ENCODE data around the gene QPCT. TPM values are rescaled to one million over a fixed set of nuclear protein-coding genes. Genes with fewer than 3 reads are reported as not detected.
A peak's percentile ranks its signal among the peaks of the same experiment; 100 is the strongest.

Gene QPCT
- total RNA-seq, 1 experiment from 2014 or later = not detected

DNA sequence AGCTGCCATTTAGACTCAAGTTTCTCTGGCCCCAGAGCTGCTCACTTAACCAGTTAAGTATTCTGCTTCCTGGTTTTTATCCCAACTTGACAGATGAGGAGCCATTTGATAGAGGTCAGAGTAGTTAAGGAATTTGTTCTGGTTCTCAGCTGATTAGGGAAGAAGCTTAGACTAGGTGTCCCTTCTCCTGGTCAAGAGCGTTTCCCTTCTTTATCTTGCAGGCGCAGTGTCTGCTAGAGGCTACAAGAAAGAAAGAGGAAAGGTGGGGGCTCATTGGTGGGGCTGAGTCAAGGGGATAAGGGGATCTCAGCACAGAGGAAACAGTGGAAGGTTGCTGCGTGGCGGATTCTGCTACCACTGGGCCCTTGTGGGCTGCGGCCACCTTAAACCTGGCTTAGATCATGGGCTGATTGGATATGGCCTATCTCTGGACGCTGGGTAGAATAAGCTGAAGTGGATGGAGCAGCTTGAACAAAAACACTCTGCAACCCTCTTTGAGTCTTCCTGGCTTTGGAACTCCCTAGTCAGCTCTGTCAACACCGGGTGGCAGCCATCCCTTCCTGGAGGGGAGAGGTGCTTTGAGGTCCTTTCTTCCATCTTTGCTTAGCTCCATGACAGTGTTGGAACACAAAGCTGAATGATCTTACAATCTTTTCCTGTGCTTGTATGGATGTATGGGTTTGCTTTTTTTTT lies 70.8 kb downstream of the QPCT start:
- Histone ChIP-seq H3T11ph (ENCODE audit: low read length) (no peak overlapping the region), H2BK120ac (ENCODE audit: low read depth, low read length, poor library complexity, severe bottlenecking) (no peak overlapping the region), H3K56ac (ENCODE audit: insufficient read length, low read depth, low read length) (no peak overlapping the region), H3K9me3 (ENCODE audit: control insufficient read depth, low read depth, low read length) (no peaks in the 10 kb centered on the region), H2AK5ac (ENCODE audit: insufficient read length, low read length) (no peak overlapping the region), H2BK12ac (ENCODE audit: insufficient read length, low read depth, low read length) (no peak overlapping the region), H3K79me2 (ENCODE audit: insufficient read depth, low read length) (no peaks in the 10 kb centered on the region), H3K23me2 (ENCODE audit: insufficient read length, low read depth, low read length, poor library complexity, severe bottlenecking) (no peaks in the 10 kb centered on the region), H3K9ac (ENCODE audit: extremely low read depth, insufficient read length, low read length) (no peak overlapping the region), H3K14ac (ENCODE audit: insufficient read depth, low read length) (no peak overlapping the region), H4K91ac (ENCODE audit: insufficient read length, low read depth, low read length) (no peak overlapping the region), H3K27ac (ENCODE audit: insufficient read length, low read depth, low read length) (no peak overlapping the region), H3K4ac (ENCODE audit: low read depth, low read length) (no peak overlapping the region), H2AFZ (ENCODE audit: low read length) (no peak overlapping the region), H3K18ac (ENCODE audit: insufficient read length, low read depth, low read length) (no peak overlapping the region), H4K5ac (ENCODE audit: insufficient read length, low read depth, low read length) (no peak overlapping the region), H3K27me3 (ENCODE audit: insufficient read depth, low read length) (no peaks in the 10 kb centered on the region), H2BK5ac (ENCODE audit: insufficient read length, low read length) (no peak overlapping the region), H3K23ac (ENCODE audit: insufficient read length, low read depth, low read length) (no peak overlapping the region), H3K4me1 (ENCODE audit: insufficient read depth, low read length) (peaks cover 2% of the 10 kb centered on the region; the same call in 1 of the 2 replicates), H2BK20ac (ENCODE audit: low read depth, low read length, poor library complexity, severe bottlenecking) (no peak overlapping the region), H4K8ac (replicated peaks; ENCODE audit: insufficient read length, low read depth, low read length) (no peak overlapping the region), H2BK15ac (ENCODE audit: low read depth, low read length) (no peak overlapping the region), H3K4me2 (ENCODE audit: insufficient read depth, insufficient read length, low read length) (no peak overlapping the region), H4K20me1 (ENCODE audit: control insufficient read depth, insufficient read depth, insufficient read length) (no peaks in the 10 kb centered on the region), H3K79me1 (ENCODE audit: insufficient read depth, low read depth, low read length, poor library complexity, severe bottlenecking) (no peaks in the 10 kb centered on the region)
- no peak overlapping the region for H3K4me3 Mint-ChIP-seq
- H3K9me3 Mint-ChIP-seq = no peaks in the 10 kb centered on the region
- TF ChIP-seq, protein P1, sequence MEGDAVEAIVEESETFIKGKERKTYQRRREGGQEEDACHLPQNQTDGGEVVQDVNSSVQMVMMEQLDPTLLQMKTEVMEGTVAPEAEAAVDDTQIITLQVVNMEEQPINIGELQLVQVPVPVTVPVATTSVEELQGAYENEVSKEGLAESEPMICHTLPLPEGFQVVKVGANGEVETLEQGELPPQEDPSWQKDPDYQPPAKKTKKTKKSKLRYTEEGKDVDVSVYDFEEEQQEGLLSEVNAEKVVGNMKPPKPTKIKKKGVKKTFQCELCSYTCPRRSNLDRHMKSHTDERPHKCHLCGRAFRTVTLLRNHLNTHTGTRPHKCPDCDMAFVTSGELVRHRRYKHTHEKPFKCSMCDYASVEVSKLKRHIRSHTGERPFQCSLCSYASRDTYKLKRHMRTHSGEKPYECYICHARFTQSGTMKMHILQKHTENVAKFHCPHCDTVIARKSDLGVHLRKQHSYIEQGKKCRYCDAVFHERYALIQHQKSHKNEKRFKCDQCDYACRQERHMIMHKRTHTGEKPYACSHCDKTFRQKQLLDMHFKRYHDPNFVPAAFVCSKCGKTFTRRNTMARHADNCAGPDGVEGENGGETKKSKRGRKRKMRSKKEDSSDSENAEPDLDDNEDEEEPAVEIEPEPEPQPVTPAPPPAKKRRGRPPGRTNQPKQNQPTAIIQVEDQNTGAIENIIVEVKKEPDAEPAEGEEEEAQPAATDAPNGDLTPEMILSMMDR (conservative IDR thresholded peaks at IDR 0.05) = peak; percentile 19; the same call in 2 of the 3 replicates
- peaks cover 0 to 9% of the 10 kb centered on the region in 2 experiments for H3K4me1 Mint-ChIP-seq
- no peak for DNase-seq
- no peaks in the 10 kb centered on the region; a peak in 1 of 7 replicates for H3K36me3 Mint-ChIP-seq (ENCODE audit: insufficient read depth in 1 of 3, low read depth in 3 of 3)
- WGBS (ENCODE audit: extremely low coverage, insufficient read length, low lambda C conversion rate) = no CpG with 5 or more reads among the region's 7 CpGs
- H3K27me3 Mint-ChIP-seq (ENCODE audit: low read depth) = peaks cover 2% of the 10 kb centered on the region; the same call in 1 of the 2 replicates
- H3K27ac Mint-ChIP-seq = no peak overlapping the region

Measured in H9 (cell line).